Right lobe of liver (tissue), 6 donors: ENCODE data around the gene IRGC. TPM values are rescaled to one million over a fixed set of nuclear protein-coding genes. Genes with fewer than 3 reads are reported as not detected.
A peak's percentile ranks its signal among the peaks of the same experiment; 100 is the strongest.
"Not testable (repeated sequence)": the region's sequence is repeated elsewhere in the genome, so short reads cannot be mapped to it uniquely, and the experiment has no call there.

Experiments used
- ATAC-seq, 4 donors: fragments of 200-7000 bp; cut with Tn5 transposase; one replicate each; pipeline ENCODE4 v1.9.1; 2020; ENCODE audit warnings: mild to moderate bottlenecking in 4 of 4, moderate library complexity in 4 of 4
- DNase-seq, 3 donors: peaks; one replicate each; pipeline ENCODE4 v3.0.0-alpha.2; 2020
- H3K27ac ChIP-seq, 3 donors: fragments of 200-600 bp; one replicate each; pipeline ENCODE4 v1.8.0; 2022
- H3K27me3 ChIP-seq, 2 donors: fragments of 200-600 bp; one replicate each; pipeline ENCODE4 v1.8.0; 2022
- H3K36me3 ChIP-seq, 4 donors: fragments of 200-600 bp; sonication (generic) in 1 of 4; one replicate each; pipeline versions ENCODE4 v1.5.1 to v1.8.0; 2017 to 2022; ENCODE audit warnings: control low read depth in 1 of 4
- H3K4me1 ChIP-seq, 4 donors: fragments of 200-600 bp; sonication (generic) in 1 of 4; one replicate each; pipeline versions ENCODE4 v1.5.1 to v1.8.0; 2017 to 2022; ENCODE audit warnings: control low read depth in 1 of 4
- H3K4me3 ChIP-seq, 3 donors: fragments of 200-600 bp; one replicate each; pipeline ENCODE4 v1.8.0; 2022
- H3K9me3 ChIP-seq, 4 donors: fragments of 200-600 bp; sonication (generic) in 1 of 4; one replicate each; pipeline versions ENCODE4 v1.5.1 to v1.8.0; 2017 to 2022; ENCODE audit warnings: control low read depth in 1 of 4
- CTCF ChIP-seq, 4 donors: fragments of 200-600 bp in 3 of 4; fragments of 450-650 bp in 1 of 4; IDR thresholded peaks; one replicate each; pipeline versions ENCODE4 v1.5.1 to v1.8.0; 2016 to 2022; ENCODE audit warnings: antibody characterized with exemption in 4 of 4, mild to moderate bottlenecking in 2 of 4
- POLR2A ChIP-seq: fragments of 450-650 bp; IDR thresholded peaks from one replicate; pipeline ENCODE4 v1.6.1; 2017; ENCODE audit warnings: antibody characterized with exemption, mild to moderate bottlenecking
- WGBS: methylation state at CpG from one replicate; pipeline ENCODE4 v1.1.6; 2018; ENCODE audit warnings: low coverage, low lambda C conversion rate; ENCODE audit not compliant: insufficient coverage; ENCODE audit errors: missing lambda C conversion rate; 5-methylcytosine and 5-hydroxymethylcytosine counted together
- intact Hi-C, 2 donors: fragments of 100-400 bp; cut with DNase I; formaldehyde crosslinking; loops; one replicate each; pipeline versions ENCODE4 v1.11.2 to v1.14.1; 2022
- total RNA-seq, 6 experiments: library from RNA; depleted of rRNA in 2 of 6; stranded (reverse); fragments of >200 nt in 2 of 6; fragmentation: NEBNext Ultra II Directional in 3 of 6; extraction: Animal tissue kit (Norgen Biotek cat#: 25700) in 3 of 6; gene quantifications; one replicate each; pipeline versions ENCODE4 v1.1.0 to v1.2.4, GENCODE V29; 2016 to 2023
- donor health status: DM: no; HTN: yes; CAD: no.
- donor health status: DM: no; HTN: no; CAD: no.
- donor health status: DM: no; HTN: no; CAD: no.
- donor health status: DM: no; HTN: yes; CAD: no.
- donor health status: DM: no; HTN: yes; CAD: no.

Gene IRGC
- total RNA-seq, 6 experiments from 2014 or later: not detected

GRCh38 chr19:43675269-43675879 is 40.5 kb upstream of the IRGC start:
- intact Hi-C loops: no loop called here
- ATAC-seq (peak in 3 of 4 donors; percentile 30 to 45 (median 31)), DNase-seq (no peak)
- Histone ChIP-seq H3K27ac (peak overlapping the region in 2 of 3 donors; percentile 16 to 62), H3K4me3 (no peak overlapping the region), H3K27me3 (no peaks in the 10 kb centered on the region), H3K36me3 (no peaks in the 10 kb centered on the region), H3K4me1 (no peaks in the 10 kb centered on the region), H3K9me3 (no peaks in the 10 kb centered on the region)
- 12% methylated on average over 8 of the region's 8 CpGs for WGBS
- TF ChIP-seq POLR2A (no peak), CTCF (IDR thresholded peaks at IDR 0.05) (no peak)

DNA sequence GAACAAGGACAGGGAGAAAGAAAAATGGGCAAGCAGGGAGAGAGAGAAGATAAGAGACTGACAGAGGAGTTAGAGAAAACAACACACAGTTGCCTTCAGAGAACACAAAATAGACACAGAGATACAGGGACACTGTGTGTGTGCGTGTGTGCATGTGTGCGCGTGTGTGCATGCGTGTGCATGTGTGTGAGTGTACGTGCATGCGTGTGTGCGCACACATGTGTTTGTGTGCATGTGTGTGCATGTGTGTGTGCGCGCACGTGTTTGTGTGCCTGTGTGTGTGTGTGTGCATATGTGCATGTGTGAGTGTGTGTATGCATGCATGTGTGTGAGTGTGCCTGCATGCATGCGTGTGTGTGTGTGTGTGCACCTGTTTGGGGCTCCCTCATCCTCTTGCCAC is 40.0 kb upstream of the IRGC start:
- no peaks in the 10 kb centered on the region for H3K9me3 ChIP-seq
- H3K27me3 ChIP-seq: no peaks in the 10 kb centered on the region
- intact Hi-C loops: no loop called here
- no peak for DNase-seq
- H3K4me3 ChIP-seq: no peak overlapping the region
- H3K36me3 ChIP-seq: no peaks in the 10 kb centered on the region
- TF ChIP-seq POLR2A: no peak
- TF ChIP-seq CTCF (IDR thresholded peaks at IDR 0.05): no peak
- H3K27ac ChIP-seq: no peak overlapping the region
- no peaks in the 10 kb centered on the region for H3K4me1 ChIP-seq
- WGBS: 92% methylated on average over 6 of the region's 11 CpGs
- no peak for ATAC-seq

DNA sequence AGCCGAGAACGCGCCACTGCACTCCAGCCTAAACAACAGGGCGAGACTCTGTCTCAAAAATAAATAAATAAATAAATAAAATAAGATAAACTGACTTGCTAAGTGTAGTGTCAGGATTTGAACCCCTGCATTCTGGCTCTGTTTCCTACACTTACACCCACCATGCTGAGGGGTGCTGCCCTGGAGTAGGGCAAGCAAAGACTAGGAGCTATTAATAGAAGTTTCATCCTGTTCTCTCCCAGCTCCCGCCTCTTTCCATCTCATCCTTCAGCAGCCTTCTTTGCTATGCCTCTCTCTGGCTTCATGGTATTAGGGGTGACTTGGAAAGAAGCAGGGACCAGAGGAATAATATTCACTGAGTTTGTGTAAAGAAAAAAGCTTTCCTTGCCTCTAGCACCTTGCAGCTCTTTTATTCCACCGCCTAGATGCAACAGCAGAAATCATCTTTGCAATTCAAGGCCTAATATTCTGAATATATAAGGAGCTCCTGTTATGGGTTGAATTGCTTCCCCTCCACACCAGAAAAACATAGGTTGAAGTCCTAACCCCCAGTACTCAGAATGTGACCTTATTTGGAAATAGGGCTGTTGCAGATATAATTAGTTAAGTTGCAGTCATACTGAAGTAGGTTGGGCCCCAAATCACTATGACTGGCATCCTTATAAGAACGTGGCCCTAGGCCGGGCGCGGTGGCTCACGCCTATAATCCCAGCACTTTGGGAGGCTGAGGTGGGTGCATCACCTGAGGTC is 37.2 kb upstream of the IRGC start:
- ATAC-seq: no peak
- TF ChIP-seq CTCF (IDR thresholded peaks at IDR 0.05): no peak
- TF ChIP-seq POLR2A: no peak
- Histone ChIP-seq H3K4me3 (no peak overlapping the region), H3K4me1 (no peaks in the 10 kb centered on the region), H3K27ac (no peak overlapping the region), H3K27me3 (no peaks in the 10 kb centered on the region), H3K36me3 (no peaks in the 10 kb centered on the region), H3K9me3 (no peaks in the 10 kb centered on the region)
- no peak for DNase-seq
- 88% methylated on average over 10 of the region's 11 CpGs for WGBS
- intact Hi-C loops: no loop called here

GRCh38 chr19:43681821-43682220 is 34.1 kb upstream of the IRGC start:
- no peaks in the 10 kb centered on the region for H3K36me3 ChIP-seq
- no peak overlapping the region for H3K4me3 ChIP-seq
- 61% methylated on average over 5 of the region's 5 CpGs for WGBS
- no peaks in the 10 kb centered on the region for H3K9me3 ChIP-seq
- H3K27ac ChIP-seq: no peak overlapping the region
- no peaks in the 10 kb centered on the region for H3K27me3 ChIP-seq
- DNase-seq: no peak
- no peak for ATAC-seq
- intact Hi-C loops: no loop called here
- no peaks in the 10 kb centered on the region for H3K4me1 ChIP-seq
- no peak for TF ChIP-seq POLR2A
- TF ChIP-seq CTCF (IDR thresholded peaks at IDR 0.05): no peak

- intact Hi-C loops, ATAC-seq, H3K9me3 ChIP-seq, H3K4me1 ChIP-seq, H3K4me3 ChIP-seq, H3K27me3 ChIP-seq, DNase-seq, H3K36me3 ChIP-seq, H3K27ac ChIP-seq: not testable (repeated sequence)
- 46% methylated on average over 2 of the region's 5 CpGs for WGBS
Measured at GRCh38 chr19:43682269-43682668, 33.6 kb upstream of the IRGC start.
